Liver (tissue), 9 donors: ENCODE data around the gene CTPS1. TPM values are rescaled to one million over a fixed set of nuclear protein-coding genes. Genes with fewer than 3 reads are reported as not detected.
A peak's percentile ranks its signal among the peaks of the same experiment; 100 is the strongest.

Source experiments
- DNase-seq: peaks from one replicate; pipeline ENCODE4 v3.0.0-alpha.2; 2017; ENCODE audit warnings: low spot score
- H3K27ac ChIP-seq, 2 donors: one replicate each; pipeline ENCODE4 v1.7.0; 2013; ENCODE audit warnings: inconsistent platforms in 2 of 2, low read length in 2 of 2, control low read depth in 1 of 2, low read depth in 1 of 2, mild to moderate bottlenecking in 1 of 2
- H3K27me3 ChIP-seq, 4 donors: one replicate each; pipeline versions ENCODE4 v1.6.1 to v1.7.0; 2013; ENCODE audit warnings: low read length in 3 of 4, inconsistent platforms in 1 of 4, mild to moderate bottlenecking in 1 of 4, moderate library complexity in 1 of 4; ENCODE audit not compliant: control insufficient read depth in 4 of 4, insufficient read depth in 4 of 4
- H3K36me3 ChIP-seq, 4 donors: one replicate each; pipeline versions ENCODE4 v1.6.1 to v1.7.0; 2013; ENCODE audit warnings: low read length in 3 of 4, mild to moderate bottlenecking in 3 of 4, low read depth in 1 of 4, moderate library complexity in 1 of 4; ENCODE audit not compliant: control insufficient read depth in 4 of 4, insufficient read depth in 3 of 4
- H3K4me1 ChIP-seq, 4 donors: one replicate each; pipeline versions ENCODE4 v1.6.1 to v1.7.0; 2013; ENCODE audit warnings: low read length in 3 of 4, mild to moderate bottlenecking in 3 of 4, moderate library complexity in 1 of 4; ENCODE audit not compliant: control insufficient read depth in 4 of 4, insufficient read depth in 4 of 4
- H3K4me3 ChIP-seq, 3 donors: one replicate each; pipeline versions ENCODE4 v1.6.1 to v1.7.0; 2013; ENCODE audit warnings: low read length in 3 of 3, control low read depth in 1 of 3, low read depth in 1 of 3, mild to moderate bottlenecking in 1 of 3
- H3K9ac ChIP-seq, 2 donors: one replicate each; pipeline ENCODE4 v1.7.0; 2013; ENCODE audit warnings: low read length in 2 of 2, mild to moderate bottlenecking in 2 of 2, moderate library complexity in 2 of 2, control low read depth in 1 of 2, low read depth in 1 of 2
- H3K9me3 ChIP-seq, 4 donors: one replicate each; pipeline versions ENCODE4 v1.6.1 to v1.7.0; 2013; ENCODE audit warnings: low read length in 3 of 4; ENCODE audit not compliant: control insufficient read depth in 4 of 4
- ATF3 ChIP-seq: IDR thresholded peaks from 2 replicates; pipeline ENCODE4 v1.6.1; 2016; ENCODE audit warnings: antibody characterized with exemption
- CTCF ChIP-seq: fragments of 150-350 bp; IDR thresholded peaks from 2 replicates; pipeline ENCODE4 v1.5.1; 2017; ENCODE audit warnings: improper control_type of control experiment, low read depth, low read length; ENCODE audit not compliant: missing input control
- EGR1 ChIP-seq, 2 donors: IDR thresholded peaks; 2 replicates each; pipeline ENCODE4 v1.6.1; 2016 to 2018; ENCODE audit warnings: antibody characterized with exemption in 2 of 2, low read depth in 2 of 2
- FOXA1 ChIP-seq: IDR thresholded peaks from 2 replicates; pipeline ENCODE4 v1.6.1; 2016; ENCODE audit warnings: antibody characterized with exemption
- FOXA2 ChIP-seq: IDR thresholded peaks from 2 replicates; pipeline ENCODE4 v1.6.1; 2016; ENCODE audit warnings: antibody characterized with exemption
- GABPA ChIP-seq, 2 donors: IDR thresholded peaks in 1 of 2; conservative IDR thresholded peaks in 1 of 2; 2 replicates each; pipeline ENCODE4 v1.6.1; 2016; ENCODE audit warnings: antibody characterized with exemption in 2 of 2, mild to moderate bottlenecking in 1 of 2, moderate library complexity in 1 of 2
- HNF4A ChIP-seq, 2 donors: conservative IDR thresholded peaks; 2 replicates each; pipeline ENCODE4 v1.6.1; 2016; ENCODE audit warnings: antibody characterized with exemption in 2 of 2, mild to moderate bottlenecking in 2 of 2
- HNF4G ChIP-seq: IDR thresholded peaks from 2 replicates; pipeline ENCODE4 v1.6.1; 2016; ENCODE audit warnings: antibody characterized with exemption
- JUND ChIP-seq, 2 donors: IDR thresholded peaks; 2 replicates each; pipeline ENCODE4 v1.6.1; 2016; ENCODE audit warnings: antibody characterized with exemption in 2 of 2
- NR2F2 ChIP-seq: IDR thresholded peaks from 2 replicates; pipeline ENCODE4 v1.6.1; 2016; ENCODE audit warnings: antibody characterized with exemption
- RAD21 ChIP-seq, 2 donors: IDR thresholded peaks; 2 replicates each; pipeline ENCODE4 v1.6.1; 2016; ENCODE audit warnings: antibody characterized with exemption in 2 of 2, mild to moderate bottlenecking in 2 of 2
- RXRA ChIP-seq, 2 donors: IDR thresholded peaks; 2 replicates each; pipeline ENCODE4 v1.6.1; 2017 to 2018; ENCODE audit warnings: antibody characterized with exemption in 2 of 2, mild to moderate bottlenecking in 1 of 2
- SP1 ChIP-seq: IDR thresholded peaks from 2 replicates; pipeline ENCODE4 v1.6.1; 2018; ENCODE audit warnings: antibody characterized with exemption, mild to moderate bottlenecking
- TAF1 ChIP-seq: conservative IDR thresholded peaks from 2 replicates; pipeline ENCODE4 v1.6.1; 2016; ENCODE audit warnings: antibody characterized with exemption, mild to moderate bottlenecking
- YY1 ChIP-seq: IDR thresholded peaks from 2 replicates; pipeline ENCODE4 v1.6.1; 2016; ENCODE audit warnings: antibody characterized with exemption, mild to moderate bottlenecking
- WGBS: extraction: QIAGEN DNeasy Blood & Tissue Kit; methylation state at CpG from one replicate; pipeline ENCODE4 v1.1.7; 2013; 5-methylcytosine and 5-hydroxymethylcytosine counted together
- polyA plus RNA-seq, 2 donors: library from polyadenylated mRNA; stranded (reverse) in 1 of 2; unstranded in 1 of 2; fragments of 200-250 nt in 1 of 2; fragments of >200 nt in 1 of 2; fragmentation: Nextera tagmentation in 1 of 2; extraction: Ambion mirVana in 1 of 2; gene quantifications; one replicate each; pipeline versions ENCODE4 v1.2.1 to v1.2.3, GENCODE V29; 2013 to 2015
- total RNA-seq, 2 donors: library from RNA; depleted of rRNA; stranded (reverse); fragments of >200 nt; gene quantifications; one replicate each; pipeline ENCODE4 v1.2.3, GENCODE V29; 2014
- TF ChIP-seq, protein P1 (sequence below): IDR thresholded peaks from 2 replicates; pipeline ENCODE4 v1.6.1; 2016; ENCODE audit warnings: antibody characterized with exemption
- TF ChIP-seq, protein P2 (sequence below): IDR thresholded peaks from 2 replicates; pipeline ENCODE4 v1.6.1; 2016; ENCODE audit warnings: antibody characterized with exemption, mild to moderate bottlenecking
- TF ChIP-seq, protein P3 (sequence below): IDR thresholded peaks from 2 replicates; pipeline ENCODE4 v1.6.1; 2016; ENCODE audit warnings: antibody characterized with exemption
- donor health status: healthy.
- donor health status: healthy.
- donor health status: healthy.
- donor health status: healthy.
- donor health status: healthy.

The CTPS1 gene
- total and polyA plus RNA-seq, 4 donors, result 13.6 to 46.9 (median 19.8) TPM

- H3K9me3 ChIP-seq, result no peaks in the 10 kb centered on the region
- H3K27ac ChIP-seq, result no peak overlapping the region
- H3K4me1 ChIP-seq, result peaks cover 2 to 5% (median 4%) of the 10 kb centered on the region in 4 donors
- H3K9ac ChIP-seq, result no peak overlapping the region
- no peaks in the 10 kb centered on the region for H3K27me3 ChIP-seq
- peaks cover 13 to 84% (median 72%) of the 10 kb centered on the region in 4 donors for H3K36me3 ChIP-seq
- H3K4me3 ChIP-seq, result no peak overlapping the region
- peak; percentile 86 for DNase-seq
- 42% methylated on average over 11 of the region's 11 CpGs for WGBS
- TF ChIP-seq EGR1 (IDR thresholded peaks at IDR 0.05; ENCODE audit: low read depth in 2 of 2) (no peak), GABPA (IDR thresholded peaks at IDR 0.05 in 1 of 2, conservative IDR thresholded peaks at IDR 0.05 in 1 of 2) (no peak), ATF3 (no peak), RXRA (IDR thresholded peaks at IDR 0.05) (peak; percentile 51 to 53), FOXA2 (no peak), RAD21 (IDR thresholded peaks at IDR 0.05) (peak; percentile 84 to 89), TAF1 (no peak), SP1 (peak; percentile 57), HNF4G (no peak), JUND (IDR thresholded peaks at IDR 0.05) (peak; percentile 22 to 45), YY1 (peak; percentile 35), HNF4A (conservative IDR thresholded peaks at IDR 0.05) (peak; percentile 13 to 22), FOXA1 (no peak), CTCF (peak; percentile 54), NR2F2 (no peak)
- TF ChIP-seq, protein P1, sequence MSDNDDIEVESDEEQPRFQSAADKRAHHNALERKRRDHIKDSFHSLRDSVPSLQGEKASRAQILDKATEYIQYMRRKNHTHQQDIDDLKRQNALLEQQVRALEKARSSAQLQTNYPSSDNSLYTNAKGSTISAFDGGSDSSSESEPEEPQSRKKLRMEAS, result peak; percentile 91
- TF ChIP-seq, protein P2, sequence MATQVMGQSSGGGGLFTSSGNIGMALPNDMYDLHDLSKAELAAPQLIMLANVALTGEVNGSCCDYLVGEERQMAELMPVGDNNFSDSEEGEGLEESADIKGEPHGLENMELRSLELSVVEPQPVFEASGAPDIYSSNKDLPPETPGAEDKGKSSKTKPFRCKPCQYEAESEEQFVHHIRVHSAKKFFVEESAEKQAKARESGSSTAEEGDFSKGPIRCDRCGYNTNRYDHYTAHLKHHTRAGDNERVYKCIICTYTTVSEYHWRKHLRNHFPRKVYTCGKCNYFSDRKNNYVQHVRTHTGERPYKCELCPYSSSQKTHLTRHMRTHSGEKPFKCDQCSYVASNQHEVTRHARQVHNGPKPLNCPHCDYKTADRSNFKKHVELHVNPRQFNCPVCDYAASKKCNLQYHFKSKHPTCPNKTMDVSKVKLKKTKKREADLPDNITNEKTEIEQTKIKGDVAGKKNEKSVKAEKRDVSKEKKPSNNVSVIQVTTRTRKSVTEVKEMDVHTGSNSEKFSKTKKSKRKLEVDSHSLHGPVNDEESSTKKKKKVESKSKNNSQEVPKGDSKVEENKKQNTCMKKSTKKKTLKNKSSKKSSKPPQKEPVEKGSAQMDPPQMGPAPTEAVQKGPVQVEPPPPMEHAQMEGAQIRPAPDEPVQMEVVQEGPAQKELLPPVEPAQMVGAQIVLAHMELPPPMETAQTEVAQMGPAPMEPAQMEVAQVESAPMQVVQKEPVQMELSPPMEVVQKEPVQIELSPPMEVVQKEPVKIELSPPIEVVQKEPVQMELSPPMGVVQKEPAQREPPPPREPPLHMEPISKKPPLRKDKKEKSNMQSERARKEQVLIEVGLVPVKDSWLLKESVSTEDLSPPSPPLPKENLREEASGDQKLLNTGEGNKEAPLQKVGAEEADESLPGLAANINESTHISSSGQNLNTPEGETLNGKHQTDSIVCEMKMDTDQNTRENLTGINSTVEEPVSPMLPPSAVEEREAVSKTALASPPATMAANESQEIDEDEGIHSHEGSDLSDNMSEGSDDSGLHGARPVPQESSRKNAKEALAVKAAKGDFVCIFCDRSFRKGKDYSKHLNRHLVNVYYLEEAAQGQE, result no peak
- TF ChIP-seq, protein P3, sequence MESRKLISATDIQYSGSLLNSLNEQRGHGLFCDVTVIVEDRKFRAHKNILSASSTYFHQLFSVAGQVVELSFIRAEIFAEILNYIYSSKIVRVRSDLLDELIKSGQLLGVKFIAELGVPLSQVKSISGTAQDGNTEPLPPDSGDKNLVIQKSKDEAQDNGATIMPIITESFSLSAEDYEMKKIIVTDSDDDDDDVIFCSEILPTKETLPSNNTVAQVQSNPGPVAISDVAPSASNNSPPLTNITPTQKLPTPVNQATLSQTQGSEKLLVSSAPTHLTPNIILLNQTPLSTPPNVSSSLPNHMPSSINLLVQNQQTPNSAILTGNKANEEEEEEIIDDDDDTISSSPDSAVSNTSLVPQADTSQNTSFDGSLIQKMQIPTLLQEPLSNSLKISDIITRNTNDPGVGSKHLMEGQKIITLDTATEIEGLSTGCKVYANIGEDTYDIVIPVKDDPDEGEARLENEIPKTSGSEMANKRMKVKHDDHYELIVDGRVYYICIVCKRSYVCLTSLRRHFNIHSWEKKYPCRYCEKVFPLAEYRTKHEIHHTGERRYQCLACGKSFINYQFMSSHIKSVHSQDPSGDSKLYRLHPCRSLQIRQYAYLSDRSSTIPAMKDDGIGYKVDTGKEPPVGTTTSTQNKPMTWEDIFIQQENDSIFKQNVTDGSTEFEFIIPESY, result no peak
Measured at GRCh38 chr1:41003640-41004220, 24.2 kb downstream of the CTPS1 start.
